Breast epithelium (tissue), 3 donors: ENCODE measurements around the gene DNASE2B.

Source experiments
- CTCF ChIP-seq, 3 donors: fragments of 450-650 bp; IDR thresholded peaks; one replicate each; pipeline ENCODE4 v1.5.1; 2016 to 2017; ENCODE audit warnings: antibody characterized with exemption in 3 of 3, mild to moderate bottlenecking in 3 of 3, moderate library complexity in 3 of 3
- POLR2A ChIP-seq: fragments of 450-650 bp; IDR thresholded peaks from one replicate; pipeline ENCODE4 v1.6.1; 2016; ENCODE audit warnings: antibody characterized with exemption, mild to moderate bottlenecking, moderate library complexity
- POLR2AphosphoS5 ChIP-seq, 3 donors: sonication (generic); formaldehyde crosslinking; IDR thresholded peaks; one replicate each; pipeline ENCODE4 v1.6.1; 2017; ENCODE audit warnings: antibody characterized with exemption in 3 of 3

- TF ChIP-seq CTCF (IDR thresholded peaks at IDR 0.05) (no peak), POLR2AphosphoS5 (IDR thresholded peaks at IDR 0.05) (no peak), POLR2A (no peak)
Measured at GRCh38 chr1:84462118-84462517, 63.8 kb downstream of the DNASE2B start.
